ENCODE data around the gene MEX3D.
"Not testable (repeated sequence)": the region's sequence is repeated elsewhere in the genome, so short reads cannot be mapped to it uniquely, and the experiment has no call there.

Gene MEX3D

DNA sequence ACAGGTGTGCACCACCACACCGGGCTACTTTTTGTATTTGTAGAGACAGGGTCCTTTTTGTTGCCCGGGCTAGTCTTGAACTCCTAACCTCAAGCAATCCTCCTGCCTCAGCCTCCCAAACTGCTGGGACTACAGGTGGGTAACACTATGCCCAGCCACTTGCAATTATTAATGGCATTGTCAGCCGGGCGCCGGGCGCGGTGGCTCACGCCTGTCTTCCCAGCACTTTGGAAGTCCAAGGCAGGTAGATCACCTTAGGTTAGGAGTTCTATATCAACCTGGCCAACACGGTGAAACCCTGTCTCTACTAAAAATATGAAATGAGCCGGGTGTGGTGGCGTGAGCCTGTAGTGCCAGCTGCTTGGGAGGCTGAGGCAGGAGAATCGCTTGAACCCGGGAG, 2.7 kb upstream of the MEX3D start:
- no peak for DNase-seq

DNA sequence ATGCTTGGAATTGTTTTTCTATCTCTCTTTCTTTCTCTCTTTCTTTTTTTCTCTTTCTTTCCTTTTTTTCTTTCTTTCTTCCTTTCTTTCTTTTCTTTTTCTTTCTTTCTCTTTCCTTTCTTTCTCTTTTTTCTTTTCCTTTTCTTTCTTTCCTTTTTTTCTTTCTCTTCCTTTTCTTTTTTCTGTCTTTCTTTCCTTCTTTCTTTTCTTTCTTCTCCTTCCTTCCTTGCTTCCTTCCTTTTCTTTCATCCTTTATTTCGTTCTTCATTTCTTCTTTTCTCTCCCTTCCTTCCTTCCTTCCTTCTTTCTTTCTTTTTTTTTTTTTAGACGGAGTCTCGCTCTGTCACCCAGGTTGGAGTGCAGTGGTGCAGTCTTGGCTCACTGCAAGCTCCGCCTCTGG, 1.9 kb upstream of the MEX3D start:
- no peak for DNase-seq

DNA sequence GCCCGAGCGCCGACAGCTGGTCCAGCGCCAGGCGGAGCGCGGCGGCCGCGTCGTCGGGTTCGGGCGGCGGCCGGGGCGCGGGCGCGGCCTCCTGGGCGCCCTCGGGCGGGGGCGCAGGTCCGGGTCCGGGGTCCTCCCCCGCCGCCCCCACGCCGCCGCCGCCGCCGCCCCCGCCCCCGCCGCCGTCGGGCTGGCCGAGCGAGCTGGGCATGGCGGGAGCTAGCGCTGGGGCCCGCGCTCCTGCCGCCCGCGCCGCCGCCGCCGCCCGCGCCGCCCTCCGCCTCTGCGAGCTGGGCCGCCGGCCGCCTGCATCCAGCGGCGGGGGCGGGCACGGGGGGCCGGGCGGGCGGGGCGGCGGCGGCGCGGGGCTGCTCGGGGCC, 287 bp downstream of the MEX3D start:
- DNase-seq = no peak

GRCh38 chr19:1567116-1567847, 843 bp downstream of the MEX3D start:
- peak in 1 of 2 experiments; percentile 26 for DNase-seq

DNA sequence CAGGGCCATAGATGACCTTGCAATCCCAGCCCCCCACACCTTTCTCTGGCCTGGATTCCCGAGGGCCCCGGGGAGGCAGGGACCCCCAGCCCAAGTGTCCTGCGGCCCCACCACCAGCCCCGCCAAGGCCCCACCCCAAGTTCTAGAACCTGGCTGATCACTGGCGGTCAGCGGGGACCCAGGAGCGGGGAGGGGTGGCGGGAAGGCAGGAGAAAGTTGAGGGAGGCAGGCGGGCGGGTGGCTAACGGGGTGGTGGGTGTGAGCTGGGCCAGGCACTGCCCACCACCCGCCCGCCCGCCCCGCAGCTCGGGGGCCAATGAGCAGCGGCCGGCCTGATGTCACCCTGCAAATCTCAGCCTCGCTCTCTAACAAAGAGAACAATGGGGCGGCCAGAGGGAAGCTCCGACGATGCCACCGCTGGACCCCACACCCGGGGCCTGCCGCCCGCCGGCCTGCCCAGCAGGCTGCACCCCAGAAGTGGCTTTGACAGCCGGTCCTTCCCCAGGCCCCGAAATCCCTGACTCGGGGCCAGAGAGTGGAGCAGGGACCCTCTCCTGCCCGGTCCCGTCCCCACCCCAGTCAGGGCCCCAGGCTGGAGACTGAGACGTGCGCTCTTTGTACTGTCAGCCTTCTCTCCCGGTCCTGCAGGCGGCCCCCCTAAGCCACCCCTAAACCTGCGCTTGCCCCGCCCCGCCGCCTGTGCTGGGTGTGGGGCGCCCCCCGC, 1.6 kb downstream of the MEX3D start:
- DNase-seq = no peak

- no peak for DNase-seq
Measured at GRCh38 chr19:1563251-1563650, 4.9 kb downstream of the MEX3D start.

DNA sequence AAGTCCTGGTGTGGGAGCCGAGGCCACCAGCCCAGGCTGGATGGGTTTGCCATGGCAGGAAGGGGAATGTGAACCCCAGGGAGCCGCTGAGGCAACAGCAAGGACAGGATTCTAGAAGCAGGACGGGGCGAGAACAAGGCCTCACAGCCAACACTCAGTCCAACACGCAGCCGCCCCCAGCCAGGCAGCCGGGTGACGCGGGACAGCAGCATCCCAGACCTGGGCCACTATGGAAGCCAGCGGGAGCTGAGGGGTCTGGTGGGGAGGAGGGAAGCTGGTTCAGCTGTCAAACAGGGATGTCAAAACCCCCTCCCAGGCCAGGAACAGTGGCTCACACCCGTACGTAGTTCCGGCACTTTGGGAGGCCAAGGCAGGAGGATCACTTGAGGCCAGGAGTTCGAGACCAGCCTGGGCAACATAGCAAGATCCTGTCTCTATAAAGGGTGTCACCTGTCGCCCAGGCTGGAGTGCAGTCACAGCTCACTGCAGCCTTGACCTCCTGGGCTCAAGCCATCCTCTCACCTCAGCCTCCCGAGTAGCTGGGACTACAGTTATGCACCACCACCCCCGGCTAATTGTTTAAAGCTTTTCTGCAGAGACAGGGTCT, 6.8 kb downstream of the MEX3D start:
- DNase-seq = no peak

DNA sequence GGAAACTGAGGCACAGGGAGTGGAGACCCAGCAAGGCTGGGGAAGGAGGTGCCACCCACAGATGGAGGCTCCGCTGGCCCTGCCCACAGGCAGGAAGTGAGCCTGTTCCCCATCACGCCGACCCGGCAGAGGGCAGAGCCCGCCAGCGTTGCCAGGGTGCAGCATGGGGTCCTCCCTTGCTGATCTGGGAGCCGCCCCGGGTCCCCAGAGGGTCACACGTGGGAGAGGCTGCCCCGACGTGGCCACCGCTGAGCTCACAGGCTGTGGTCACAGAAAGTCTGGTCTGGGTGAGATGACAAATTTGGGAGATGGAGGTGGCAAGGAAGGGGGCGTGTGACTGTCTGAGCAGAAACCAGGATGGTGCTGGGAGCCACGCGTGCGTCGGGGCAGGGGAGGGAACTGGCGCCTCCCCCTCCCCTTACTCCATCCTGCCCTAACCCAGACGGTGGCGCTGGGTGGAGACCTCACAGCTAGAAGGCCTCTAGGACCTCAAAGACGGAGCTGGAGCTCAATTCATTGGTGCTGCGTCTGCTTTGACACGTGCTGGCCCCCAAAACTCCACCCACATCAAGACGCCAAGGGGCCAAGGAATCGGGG, 7.7 kb downstream of the MEX3D start:
- DNase-seq = no peak

- no peak for DNase-seq
Measured at GRCh38 chr19:1558552-1558951, 9.6 kb downstream of the MEX3D start.

DNA sequence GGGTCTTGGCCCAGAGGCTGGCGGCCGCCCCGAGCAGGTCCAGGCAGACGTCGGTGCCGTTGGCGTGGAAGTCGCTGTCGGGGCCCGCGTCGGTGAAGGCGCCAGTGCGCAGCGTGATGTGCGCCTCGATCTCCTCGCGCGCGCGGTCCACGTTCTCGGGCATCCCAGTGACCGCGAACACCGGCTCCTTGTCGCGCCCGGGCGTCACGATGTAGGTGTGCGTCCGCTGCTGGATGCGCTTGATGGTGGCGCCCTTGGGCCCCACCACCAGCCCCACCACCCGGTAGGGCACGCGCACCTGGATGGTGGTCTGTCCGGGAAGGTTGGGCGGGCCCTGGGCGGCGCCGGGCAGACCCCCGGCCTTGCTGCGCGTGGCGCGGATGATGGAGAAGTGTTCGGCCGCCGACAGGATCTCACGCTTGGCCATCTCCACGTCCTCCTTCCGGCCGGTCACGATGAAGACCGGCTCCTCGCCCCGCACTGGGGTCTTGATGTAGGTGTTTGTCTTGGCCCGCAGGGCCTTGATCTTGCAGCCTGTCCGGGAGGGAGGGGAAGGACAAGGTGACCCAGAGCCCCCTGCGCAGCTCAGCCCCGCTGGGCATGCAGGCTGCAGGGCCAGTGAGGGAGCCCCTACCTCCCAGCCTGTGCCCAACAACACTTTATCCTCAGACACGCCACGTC, 11.6 kb downstream of the MEX3D start:
- DNase-seq = no peak

DNA sequence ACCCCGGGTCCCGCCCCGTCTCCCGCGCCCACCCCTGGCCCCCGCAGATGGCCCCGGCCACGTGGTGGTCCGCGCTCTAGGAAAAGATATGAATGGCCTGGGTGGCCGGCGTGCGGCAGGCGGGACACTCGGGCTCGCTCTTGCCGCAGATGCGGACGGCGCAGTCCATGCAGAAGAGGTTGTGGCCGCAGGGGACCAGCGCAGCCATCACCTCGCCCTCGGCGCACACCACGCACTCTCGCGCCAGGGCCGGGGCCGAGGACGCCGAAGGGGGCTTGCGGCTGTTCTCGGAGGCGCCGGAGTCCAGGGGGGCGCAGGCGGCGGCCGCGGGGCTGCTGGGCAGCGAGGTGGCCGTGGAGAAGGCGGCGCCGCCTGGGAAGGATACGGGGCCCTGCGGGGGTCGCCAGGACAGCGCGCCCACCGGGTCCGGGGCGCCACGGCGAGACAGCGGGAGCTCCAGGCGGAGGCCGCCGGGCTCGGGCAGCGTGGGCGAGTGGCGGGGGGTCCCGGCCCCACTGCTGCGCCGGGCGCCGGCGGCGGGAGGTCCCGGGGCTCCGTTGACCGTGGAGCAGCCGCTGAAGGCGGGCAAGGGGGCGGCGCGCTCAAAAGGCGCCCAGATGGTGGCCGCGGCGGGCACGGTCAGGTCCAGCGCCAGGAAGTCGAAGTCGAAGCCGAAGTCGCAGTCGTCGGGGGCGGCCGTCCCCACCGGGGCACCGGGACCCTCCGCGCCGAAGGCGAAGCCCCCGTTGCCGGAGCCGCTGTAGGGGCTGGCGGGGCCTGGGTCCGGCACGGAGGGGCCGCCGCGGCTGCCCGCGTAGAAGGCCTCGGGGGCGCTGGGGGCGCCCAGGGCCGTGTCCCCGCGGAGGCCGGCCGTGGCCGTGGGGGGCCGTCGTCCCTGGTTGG, 12.4 kb downstream of the MEX3D start:
- DNase-seq = no peak

DNA sequence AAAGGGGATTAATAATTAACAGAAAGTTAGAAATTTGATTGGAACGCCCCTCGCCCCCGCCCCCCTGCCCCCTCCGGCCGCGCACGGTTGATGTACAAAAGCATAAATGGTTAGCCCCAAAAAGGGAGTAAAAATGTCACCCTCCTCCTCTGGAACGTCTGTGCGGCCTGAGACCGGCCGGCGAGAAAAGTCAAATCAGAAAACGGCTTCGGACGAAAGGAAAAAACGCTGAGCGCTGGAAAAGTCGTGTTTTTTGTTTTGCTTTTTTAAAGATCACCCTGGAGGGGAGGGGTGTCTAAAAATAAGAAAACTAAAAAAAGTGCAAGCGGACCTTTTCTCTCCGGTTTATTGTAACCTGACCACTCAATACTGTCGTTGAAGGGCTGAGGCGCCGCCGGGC, 13.2 kb downstream of the MEX3D start:
- DNase-seq = no peak

DNA sequence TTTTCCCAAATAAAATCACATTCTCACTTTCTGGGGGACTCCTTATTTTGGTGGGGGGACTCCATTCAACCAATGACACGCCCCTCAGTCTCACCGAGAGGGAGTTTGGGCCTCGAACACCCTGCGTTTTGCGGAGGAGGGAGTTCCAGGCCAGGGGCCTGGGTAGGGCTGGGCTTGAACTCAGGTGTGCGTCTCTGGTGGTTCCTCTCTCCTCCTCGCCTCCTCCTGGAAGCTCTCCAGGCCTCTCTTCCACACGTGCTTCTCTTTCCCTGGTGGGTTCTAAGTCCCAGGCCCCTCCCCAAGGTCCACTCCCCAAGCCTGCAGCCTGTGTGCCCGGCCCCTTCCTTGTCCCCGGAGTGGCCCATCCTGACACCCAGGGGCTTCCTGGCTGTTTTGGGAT, 14.7 kb downstream of the MEX3D start:
- no peak for DNase-seq

GRCh38 chr19:1551068-1552040, 16.8 kb downstream of the MEX3D start:
- DNase-seq = no peak

DNA sequence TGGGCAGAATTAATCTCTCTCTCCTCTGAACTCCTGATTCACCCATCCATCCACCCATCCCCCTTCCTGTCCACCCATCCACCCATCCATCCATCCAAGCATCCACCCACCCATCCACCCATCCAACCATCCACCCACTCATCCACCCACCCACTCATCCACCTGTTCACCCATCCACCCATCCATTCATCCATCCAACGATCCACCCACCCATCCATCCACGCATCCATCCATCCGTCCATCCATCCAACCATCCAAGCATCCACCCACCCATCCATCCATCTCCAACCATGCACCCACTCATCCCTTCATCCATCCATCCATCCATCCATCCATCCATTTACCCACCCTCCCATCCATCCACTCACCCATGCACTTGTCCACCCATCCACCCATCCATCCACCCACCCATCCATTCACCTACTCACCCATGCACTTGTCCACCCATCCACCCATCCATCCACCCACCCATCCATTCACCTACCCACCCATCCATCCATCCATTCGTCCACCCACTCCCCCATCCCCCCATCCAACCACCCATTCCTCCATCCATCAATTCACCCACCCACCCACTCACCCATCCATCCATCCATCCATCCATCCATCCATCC, 18.7 kb downstream of the MEX3D start:
- DNase-seq = no peak

DNA sequence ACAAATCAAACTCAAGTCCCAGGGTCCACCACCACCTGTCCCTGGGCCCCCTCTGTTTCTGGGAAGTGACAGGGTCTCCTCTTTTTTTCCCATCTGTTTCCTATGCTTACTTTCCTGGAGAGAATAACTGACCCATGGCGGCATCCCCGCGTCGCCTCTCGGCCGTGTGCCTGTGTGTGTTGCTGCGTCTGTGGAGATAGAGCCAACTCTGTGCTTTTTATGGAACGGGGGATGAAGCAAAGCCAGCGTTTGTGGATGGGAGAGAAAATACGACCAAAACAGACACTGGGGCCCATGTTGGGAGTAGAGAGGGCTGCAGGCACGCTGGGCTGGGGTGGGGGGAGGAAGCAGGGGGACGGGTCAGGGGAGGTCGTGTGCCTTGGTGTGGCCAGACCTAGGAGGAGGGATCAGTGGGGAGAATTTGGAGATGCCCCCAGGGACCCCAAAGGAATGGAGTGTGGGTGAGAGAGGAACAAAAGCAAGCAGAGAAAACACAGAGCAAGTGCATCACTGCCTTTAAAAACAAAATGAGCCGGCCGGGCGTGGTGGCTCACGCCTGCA, 27.7 kb downstream of the MEX3D start:
- DNase-seq = no peak

DNA sequence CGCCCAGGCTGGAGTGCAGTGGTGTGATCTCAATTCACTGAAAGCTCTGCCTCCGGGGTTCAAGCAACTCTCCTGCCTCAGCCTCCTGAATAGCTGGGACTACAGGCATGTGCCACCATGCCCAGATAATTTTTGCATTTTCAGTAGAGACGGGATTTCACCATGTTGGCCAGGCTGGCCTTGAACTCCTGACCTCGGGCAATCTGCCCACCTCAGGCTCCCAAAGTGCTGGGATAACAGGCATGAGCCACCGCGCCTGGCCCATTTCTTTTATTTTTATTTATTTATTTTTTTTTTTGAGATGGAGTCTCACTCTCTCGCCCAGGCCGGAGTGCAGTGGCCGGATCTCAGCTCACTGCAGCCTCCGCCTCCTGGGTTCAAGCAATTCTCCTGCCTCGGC, 28.4 kb downstream of the MEX3D start:
- DNase-seq = not testable (repeated sequence)

GRCh38 chr19:1538978-1539377, 29.1 kb downstream of the MEX3D start:
- no peak for DNase-seq

DNA sequence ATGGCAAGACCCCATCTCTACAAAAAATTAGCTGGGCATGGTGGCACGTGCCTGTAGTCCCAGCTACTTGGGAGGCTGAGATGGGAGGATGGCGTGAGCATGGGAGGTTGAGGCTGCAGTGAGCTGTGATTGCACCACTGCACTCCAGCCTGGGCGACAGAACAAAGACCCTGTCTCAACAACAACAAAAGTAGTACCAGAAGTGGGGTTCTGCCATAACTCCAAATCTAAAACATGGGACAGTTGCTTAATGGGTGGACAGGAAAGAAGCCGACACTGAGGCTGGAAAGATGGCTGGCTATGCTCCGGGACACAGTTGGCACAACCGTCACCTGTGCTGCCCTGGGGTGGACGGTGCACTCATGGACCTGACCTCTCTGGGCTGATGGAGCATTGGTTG, 32.4 kb downstream of the MEX3D start:
- DNase-seq = not testable (repeated sequence)

GRCh38 chr19:1534972-1535371, 33.2 kb downstream of the MEX3D start:
- DNase-seq = no peak

Measured in NCI-H526 (cell line).